Neural progenitor cell (in vitro differentiated cells): ENCODE results near the gene OR51B2.

Experiments
- CTCF ChIP-seq: fragments of 200-600 bp; sonication (generic); IDR thresholded peaks from 2 replicates; pipeline ENCODE4 v1.5.1; 2017; ENCODE audit warnings: antibody characterized with exemption, mild to moderate bottlenecking
- EZH2 ChIP-seq: fragments of 200-600 bp; sonication (generic); IDR thresholded peaks from 2 replicates; pipeline ENCODE4 v1.6.1; 2017; ENCODE audit warnings: antibody characterized with exemption, mild to moderate bottlenecking, moderate library complexity
- EZH2phosphoT487 ChIP-seq: fragments of 200-600 bp; sonication (generic); IDR thresholded peaks from 2 replicates; pipeline ENCODE4 v1.6.1; 2017; ENCODE audit warnings: antibody characterized with exemption

GRCh38 chr11:5289696-5290095, 34.4 kb downstream of the OR51B2 start:
- TF ChIP-seq CTCF (no peak), EZH2phosphoT487 (no peak), EZH2 (no peak)
